ENCODE results near the gene PIANP.

GRCh38 chr12:6716874-6717437 lies 16.3 kb upstream of the PIANP start:
- TF ChIP-seq POLR2A (IDR thresholded peaks at IDR 0.05) = no peak
- TF ChIP-seq CTCF (IDR thresholded peaks at IDR 0.05 in 8 of 11, conservative IDR thresholded peaks at IDR 0.05 in 3 of 11) = no peak

Measured in spleen (tissue), 7 donors.